NT2/D1 (cell line): Measurements from ENCODE around the gene CADM2.

ENCODE experiments used
- YY1 ChIP-seq: IDR thresholded peaks from 2 replicates; pipeline ENCODE4 v1.6.1; 2011; ENCODE audit not compliant: insufficient read length, insufficient read depth
- ZNF274 ChIP-seq: IDR thresholded peaks from 2 replicates; pipeline ENCODE4 v1.6.1; 2011; ENCODE audit warnings: mild to moderate bottlenecking, low read depth, low read length

- TF ChIP-seq YY1, result no peak
- TF ChIP-seq ZNF274, result no peak
Observed at GRCh38 chr3:84974347-84974746, 15.6 kb downstream of the CADM2 start.
